ENCODE results near the gene BTNL9.

GRCh38 chr5:181044662-181045305 lies 4.7 kb downstream of the BTNL9 start:
- TF ChIP-seq, protein P1, sequence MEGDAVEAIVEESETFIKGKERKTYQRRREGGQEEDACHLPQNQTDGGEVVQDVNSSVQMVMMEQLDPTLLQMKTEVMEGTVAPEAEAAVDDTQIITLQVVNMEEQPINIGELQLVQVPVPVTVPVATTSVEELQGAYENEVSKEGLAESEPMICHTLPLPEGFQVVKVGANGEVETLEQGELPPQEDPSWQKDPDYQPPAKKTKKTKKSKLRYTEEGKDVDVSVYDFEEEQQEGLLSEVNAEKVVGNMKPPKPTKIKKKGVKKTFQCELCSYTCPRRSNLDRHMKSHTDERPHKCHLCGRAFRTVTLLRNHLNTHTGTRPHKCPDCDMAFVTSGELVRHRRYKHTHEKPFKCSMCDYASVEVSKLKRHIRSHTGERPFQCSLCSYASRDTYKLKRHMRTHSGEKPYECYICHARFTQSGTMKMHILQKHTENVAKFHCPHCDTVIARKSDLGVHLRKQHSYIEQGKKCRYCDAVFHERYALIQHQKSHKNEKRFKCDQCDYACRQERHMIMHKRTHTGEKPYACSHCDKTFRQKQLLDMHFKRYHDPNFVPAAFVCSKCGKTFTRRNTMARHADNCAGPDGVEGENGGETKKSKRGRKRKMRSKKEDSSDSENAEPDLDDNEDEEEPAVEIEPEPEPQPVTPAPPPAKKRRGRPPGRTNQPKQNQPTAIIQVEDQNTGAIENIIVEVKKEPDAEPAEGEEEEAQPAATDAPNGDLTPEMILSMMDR (IDR thresholded peaks at IDR 0.05) = no peak
- TF ChIP-seq POLR2AphosphoS5 (IDR thresholded peaks at IDR 0.05) (no peak), EP300 (IDR thresholded peaks at IDR 0.05; ENCODE audit: low read depth) (no peak)

Data from transverse colon (tissue), 4 donors.